ENCODE results near the gene TRMT61B.

TRMT61B gene

GRCh38 chr2:28868611-28869010 is 1.5 kb downstream of the TRMT61B start:
- peaks cover 11% of the 10 kb centered on the region for H3K4me1 ChIP-seq (ENCODE audit: low read length)
- H3K36me3 ChIP-seq (replicated peaks; ENCODE audit: low read depth, low read length): peaks cover 14% of the 10 kb centered on the region
- no peak overlapping the region for H2AFZ ChIP-seq (ENCODE audit: low read depth, low read length)
- no peak overlapping the region for H3K9ac ChIP-seq (ENCODE audit: low read length)
- no peaks in the 10 kb centered on the region for H3K27me3 ChIP-seq (ENCODE audit: low read depth, low read length)
- TF ChIP-seq EZH2phosphoT487 (IDR thresholded peaks at IDR 0.05; ENCODE audit: low read depth): no peak
- TF ChIP-seq CTCF (IDR thresholded peaks at IDR 0.05; ENCODE audit: low read depth, low read length): no peak
- H3K27ac ChIP-seq (ENCODE audit: low read length): no peak overlapping the region
- H3K79me2 ChIP-seq (ENCODE audit: low read length): peaks cover 59% of the 10 kb centered on the region
- peak overlapping the region; percentile 79 for H3K4me2 ChIP-seq (ENCODE audit: low read length)
- H3K4me3 ChIP-seq (ENCODE audit: low read length): peak overlapping the region; percentile 90
- no peaks in the 10 kb centered on the region for H3K9me3 ChIP-seq (ENCODE audit: insufficient read depth, low read length)
- no peaks in the 10 kb centered on the region for H4K20me1 ChIP-seq (ENCODE audit: insufficient read depth, low read length)

GRCh38 chr2:28855977-28856376 is 14.1 kb downstream of the TRMT61B start:
- Histone ChIP-seq H4K20me1 (ENCODE audit: insufficient read depth, low read length) (no peaks in the 10 kb centered on the region), H3K9ac (ENCODE audit: low read length) (no peak overlapping the region), H3K4me1 (ENCODE audit: low read length) (no peaks in the 10 kb centered on the region), H3K4me3 (ENCODE audit: low read length) (no peak overlapping the region), H3K36me3 (replicated peaks; ENCODE audit: low read depth, low read length) (peaks cover 24% of the 10 kb centered on the region), H3K4me2 (ENCODE audit: low read length) (no peak overlapping the region), H3K27me3 (ENCODE audit: low read depth, low read length) (no peaks in the 10 kb centered on the region), H3K27ac (ENCODE audit: low read length) (no peak overlapping the region), H3K79me2 (ENCODE audit: low read length) (no peaks in the 10 kb centered on the region; the same call in none of the 2 replicates), H2AFZ (ENCODE audit: low read depth, low read length) (no peak overlapping the region), H3K9me3 (ENCODE audit: insufficient read depth, low read length) (no peaks in the 10 kb centered on the region)
- TF ChIP-seq CTCF (IDR thresholded peaks at IDR 0.05; ENCODE audit: low read depth, low read length): no peak
- no peak for TF ChIP-seq EZH2phosphoT487 (IDR thresholded peaks at IDR 0.05; ENCODE audit: low read depth)

GRCh38 chr2:28855193-28855592 is 14.9 kb downstream of the TRMT61B start:
- Histone ChIP-seq H3K27ac (ENCODE audit: low read length) (no peak overlapping the region), H3K4me1 (ENCODE audit: low read length) (no peaks in the 10 kb centered on the region), H3K36me3 (replicated peaks; ENCODE audit: low read depth, low read length) (peaks cover 16% of the 10 kb centered on the region), H3K9ac (ENCODE audit: low read length) (no peak overlapping the region), H2AFZ (ENCODE audit: low read depth, low read length) (no peak overlapping the region), H4K20me1 (ENCODE audit: insufficient read depth, low read length) (no peaks in the 10 kb centered on the region), H3K9me3 (ENCODE audit: insufficient read depth, low read length) (no peaks in the 10 kb centered on the region), H3K27me3 (ENCODE audit: low read depth, low read length) (no peaks in the 10 kb centered on the region), H3K79me2 (ENCODE audit: low read length) (no peaks in the 10 kb centered on the region; the same call in 1 of the 2 replicates), H3K4me3 (ENCODE audit: low read length) (no peak overlapping the region), H3K4me2 (ENCODE audit: low read length) (no peak overlapping the region)
- TF ChIP-seq CTCF (IDR thresholded peaks at IDR 0.05; ENCODE audit: low read depth, low read length) (no peak), EZH2phosphoT487 (IDR thresholded peaks at IDR 0.05; ENCODE audit: low read depth) (no peak)

GRCh38 chr2:28842042-28842441 is 28.1 kb downstream of the TRMT61B start:
- Histone ChIP-seq H3K4me2 (ENCODE audit: low read length) (no peak overlapping the region), H3K27ac (ENCODE audit: low read length) (no peak overlapping the region), H3K36me3 (replicated peaks; ENCODE audit: low read depth, low read length) (peaks cover 4% of the 10 kb centered on the region), H3K27me3 (ENCODE audit: low read depth, low read length) (no peaks in the 10 kb centered on the region), H4K20me1 (ENCODE audit: insufficient read depth, low read length) (no peaks in the 10 kb centered on the region), H3K79me2 (ENCODE audit: low read length) (no peaks in the 10 kb centered on the region), H3K4me1 (ENCODE audit: low read length) (no peaks in the 10 kb centered on the region), H3K9me3 (ENCODE audit: insufficient read depth, low read length) (no peaks in the 10 kb centered on the region), H2AFZ (ENCODE audit: low read depth, low read length) (no peak overlapping the region), H3K9ac (ENCODE audit: low read length) (no peak overlapping the region), H3K4me3 (ENCODE audit: low read length) (no peak overlapping the region)
- TF ChIP-seq CTCF (IDR thresholded peaks at IDR 0.05; ENCODE audit: low read depth, low read length) (no peak), EZH2phosphoT487 (IDR thresholded peaks at IDR 0.05; ENCODE audit: low read depth) (no peak)

Data from OCI-LY3 (cell line).